GM15510 (cell line): Measurements from ENCODE around the gene SCGB1D1.

Experiments
- POLR2A ChIP-seq: IDR thresholded peaks from 3 replicates; pipeline ENCODE4 v1.6.1; 2011; ENCODE audit warnings: borderline replicate concordance; ENCODE audit not compliant: insufficient read length; ENCODE audit errors: extremely low read depth

Gene SCGB1D1

GRCh38 chr11:62186195-62186594 lies 3.8 kb upstream of the SCGB1D1 start:
- no peak for TF ChIP-seq POLR2A

DNA sequence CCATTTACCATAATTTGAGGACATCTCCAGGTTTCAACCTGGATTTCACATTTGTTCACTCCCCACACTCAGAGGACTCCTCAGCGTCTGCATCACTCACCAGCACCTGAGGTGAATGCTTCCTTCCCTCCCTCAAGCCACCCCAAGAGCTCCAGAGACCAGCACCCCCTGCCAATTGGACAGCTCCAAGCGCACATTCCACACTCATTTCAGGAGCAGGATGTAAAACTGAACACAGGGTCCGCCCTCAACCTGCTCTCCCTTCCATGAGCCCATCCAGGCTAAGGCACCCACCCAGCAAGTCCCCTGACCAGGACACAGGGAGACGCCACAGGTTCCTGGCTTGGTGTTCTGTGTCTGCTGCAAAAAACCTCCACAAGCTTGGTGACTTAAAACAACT lies 3.9 kb downstream of the SCGB1D1 start:
- no peak for TF ChIP-seq POLR2A

DNA sequence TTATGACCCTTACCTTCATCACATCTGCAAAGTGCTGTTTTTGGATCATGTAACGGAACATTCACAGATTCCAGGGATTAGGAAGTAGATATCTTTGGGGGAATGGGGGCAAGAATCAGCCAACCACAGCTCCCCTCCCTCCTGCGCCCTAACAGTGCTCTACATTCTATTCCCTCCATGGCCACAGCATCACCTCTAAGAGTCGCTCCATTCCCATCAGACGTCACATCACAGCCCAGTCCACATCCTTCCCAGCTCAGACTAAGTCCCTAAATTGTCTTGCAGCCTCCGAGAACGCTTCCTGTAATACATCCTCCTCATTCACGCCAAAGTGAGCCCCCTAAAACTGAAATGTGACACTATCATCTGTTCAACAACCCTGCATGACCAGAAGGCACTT lies 5.9 kb downstream of the SCGB1D1 start:
- no peak for TF ChIP-seq POLR2A

DNA sequence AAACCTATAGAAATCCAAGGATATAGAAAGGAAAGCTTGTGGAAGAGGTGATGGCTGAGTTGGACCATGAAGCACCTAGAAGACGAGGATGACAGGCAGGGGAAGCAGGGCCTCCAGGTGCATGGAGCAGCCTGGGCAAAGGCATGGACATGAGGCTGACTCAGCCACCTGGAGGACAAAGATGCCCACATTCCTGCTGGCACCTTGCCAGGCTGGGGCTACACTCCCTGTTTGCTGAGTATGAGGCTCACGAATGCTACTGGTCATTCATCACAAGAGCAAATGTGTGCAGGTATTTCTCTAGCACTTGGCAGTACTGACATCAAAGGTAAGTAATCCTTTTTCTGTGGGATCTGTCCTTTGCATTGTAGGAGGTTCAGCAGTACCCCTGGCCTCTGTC lies 11.4 kb downstream of the SCGB1D1 start:
- TF ChIP-seq POLR2A, result no peak

DNA sequence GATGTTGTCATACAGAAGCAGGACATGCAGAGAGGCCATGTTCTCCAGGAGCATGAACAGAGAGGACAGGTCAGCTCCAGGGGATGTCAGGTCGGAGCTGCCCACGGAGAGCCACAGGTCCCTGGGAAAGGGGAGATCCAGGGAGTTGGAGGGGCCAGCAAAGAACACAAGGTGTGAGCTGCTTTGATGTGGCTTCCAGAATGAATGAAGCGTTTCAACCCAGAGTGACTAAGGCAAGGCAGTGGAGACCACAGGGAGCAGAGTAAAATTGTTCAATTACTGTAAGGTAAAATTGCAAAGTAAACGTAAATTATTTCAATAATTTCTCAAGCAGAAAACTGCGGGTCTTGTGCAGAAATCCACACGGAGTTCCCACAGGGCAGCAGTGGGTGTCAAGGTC lies 12.9 kb downstream of the SCGB1D1 start:
- no peak for TF ChIP-seq POLR2A

GRCh38 chr11:62204430-62204829 lies 14.4 kb downstream of the SCGB1D1 start:
- TF ChIP-seq POLR2A, result no peak

DNA sequence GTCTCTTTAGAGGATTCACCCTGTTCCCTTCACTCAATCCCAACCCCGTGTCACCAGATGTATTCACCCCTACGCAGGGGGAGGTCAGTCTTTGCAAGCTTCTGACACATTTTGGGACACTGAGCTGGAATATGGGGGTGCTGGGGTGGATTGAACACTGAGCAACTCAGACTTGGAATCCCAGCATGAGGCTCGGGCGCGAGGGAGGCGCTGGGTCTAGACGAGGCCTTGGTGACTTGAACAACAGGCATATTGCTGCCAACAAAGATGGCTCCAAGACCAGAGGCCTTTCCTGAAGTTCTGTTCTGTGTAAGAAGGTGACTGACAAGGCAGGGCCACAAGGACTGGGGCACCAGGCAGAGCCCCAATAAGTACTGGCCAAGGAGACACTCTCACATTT lies 15.4 kb downstream of the SCGB1D1 start:
- TF ChIP-seq POLR2A, result no peak

DNA sequence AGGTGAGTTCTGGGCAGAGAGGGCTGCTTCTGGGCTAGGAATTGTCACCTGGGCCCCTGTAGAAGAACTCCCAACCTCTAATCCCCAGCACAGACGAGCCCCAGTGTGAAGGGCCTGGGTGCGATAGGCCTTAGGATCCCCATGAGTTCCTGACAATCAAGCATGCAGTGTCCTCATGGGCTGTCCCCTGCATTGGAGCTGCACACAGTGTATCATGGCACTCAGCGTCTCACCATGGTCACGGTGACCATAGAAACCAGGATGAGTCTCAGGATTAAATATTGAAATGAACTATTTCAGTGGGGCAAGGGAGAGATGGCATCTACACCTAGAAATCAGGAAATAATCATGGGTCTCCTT lies 18.7 kb downstream of the SCGB1D1 start:
- TF ChIP-seq POLR2A, result no peak

DNA sequence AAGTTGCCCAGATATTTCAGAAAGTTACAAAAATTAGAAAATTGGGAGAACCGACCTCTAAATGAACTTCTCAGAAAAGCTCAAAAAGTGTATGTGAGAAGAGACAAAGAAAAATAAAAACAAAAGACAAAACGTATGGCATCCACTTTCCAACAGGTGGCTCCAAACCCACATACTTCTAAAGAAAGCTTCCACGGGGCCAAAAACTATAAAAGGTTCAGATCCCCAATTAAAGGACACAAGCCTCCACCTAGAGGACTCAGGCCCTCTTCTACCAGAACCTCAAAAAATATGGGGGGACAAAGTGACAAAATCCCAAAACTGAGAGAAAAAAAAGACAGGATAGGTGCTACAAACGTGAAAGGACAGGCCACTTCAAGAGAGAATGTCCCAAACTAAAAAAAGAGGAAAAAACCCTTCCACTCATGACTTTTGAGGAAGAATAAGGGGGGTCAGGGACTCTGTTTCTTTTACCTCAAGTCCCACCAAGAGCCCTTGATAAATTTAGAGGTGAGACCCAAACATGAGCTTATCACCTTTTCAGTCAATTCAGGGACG lies 27.3 kb downstream of the SCGB1D1 start:
- no peak for TF ChIP-seq POLR2A

GRCh38 chr11:62221498-62221897 lies 31.5 kb downstream of the SCGB1D1 start:
- TF ChIP-seq POLR2A, result no peak

GRCh38 chr11:62223095-62223494 lies 33.1 kb downstream of the SCGB1D1 start:
- TF ChIP-seq POLR2A, result no peak

DNA sequence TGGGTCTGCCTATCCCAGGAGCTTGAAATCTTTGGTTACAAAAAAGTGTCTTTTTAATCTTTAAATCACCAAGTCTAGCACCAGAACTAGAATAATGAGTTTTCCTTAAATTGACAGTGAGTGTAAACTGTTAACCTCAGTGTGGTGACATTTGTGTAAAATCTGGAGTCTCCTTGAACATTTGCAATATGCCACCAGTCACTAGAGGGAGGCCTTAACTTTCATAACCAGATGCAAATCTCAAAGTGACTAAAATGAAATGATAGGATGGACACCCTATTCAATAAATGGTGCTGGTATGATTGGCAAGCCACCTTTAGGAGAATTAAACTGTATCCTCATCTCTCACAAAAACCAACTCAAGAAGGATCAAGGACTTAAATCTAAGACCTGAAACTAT lies 43.7 kb downstream of the SCGB1D1 start:
- no peak for TF ChIP-seq POLR2A

DNA sequence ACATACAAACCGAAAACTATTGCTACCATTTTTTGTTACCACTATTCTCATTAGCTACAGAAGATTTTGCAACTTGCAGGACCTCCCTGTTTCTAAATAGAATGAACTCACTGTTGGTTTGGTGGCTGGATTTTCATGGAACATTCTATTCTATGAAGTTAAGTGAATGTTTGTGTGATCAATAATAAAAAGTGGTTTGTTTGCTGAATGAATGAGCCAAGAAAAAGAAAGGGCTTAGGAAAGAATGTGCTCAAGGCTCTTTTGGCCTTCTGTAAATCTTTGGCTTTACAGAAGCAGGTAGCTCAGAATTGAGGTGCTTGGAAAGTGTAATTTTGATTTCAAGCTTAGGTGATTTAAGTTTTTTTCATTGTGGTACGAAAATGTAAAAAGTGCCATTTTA lies 46.2 kb downstream of the SCGB1D1 start:
- no peak for TF ChIP-seq POLR2A

DNA sequence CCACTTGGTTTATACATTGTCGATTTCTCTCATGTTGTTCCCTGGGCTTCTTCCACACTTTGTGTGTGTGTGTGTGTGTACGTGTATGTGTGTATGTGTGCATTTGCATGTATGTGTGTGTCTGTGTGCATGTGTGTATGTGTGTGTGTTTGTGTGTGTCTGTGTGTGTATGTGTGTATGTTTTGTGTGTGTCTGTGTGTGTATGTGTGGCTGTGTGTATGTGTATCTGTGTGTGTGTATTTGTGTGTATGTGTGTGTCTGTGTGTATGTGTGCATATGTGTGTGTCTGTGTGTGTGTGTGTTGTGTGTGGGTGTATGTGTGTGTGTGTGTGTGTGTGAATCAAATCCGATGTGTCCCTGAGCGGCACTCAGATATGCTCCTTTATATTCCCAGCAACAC lies 47.5 kb downstream of the SCGB1D1 start:
- TF ChIP-seq POLR2A, result no peak

GRCh38 chr11:62238151-62238550 lies 48.1 kb downstream of the SCGB1D1 start:
- TF ChIP-seq POLR2A, result no peak

- no peak for TF ChIP-seq POLR2A
Observed at GRCh38 chr11:62241095-62241494, 51.1 kb downstream of the SCGB1D1 start.

DNA sequence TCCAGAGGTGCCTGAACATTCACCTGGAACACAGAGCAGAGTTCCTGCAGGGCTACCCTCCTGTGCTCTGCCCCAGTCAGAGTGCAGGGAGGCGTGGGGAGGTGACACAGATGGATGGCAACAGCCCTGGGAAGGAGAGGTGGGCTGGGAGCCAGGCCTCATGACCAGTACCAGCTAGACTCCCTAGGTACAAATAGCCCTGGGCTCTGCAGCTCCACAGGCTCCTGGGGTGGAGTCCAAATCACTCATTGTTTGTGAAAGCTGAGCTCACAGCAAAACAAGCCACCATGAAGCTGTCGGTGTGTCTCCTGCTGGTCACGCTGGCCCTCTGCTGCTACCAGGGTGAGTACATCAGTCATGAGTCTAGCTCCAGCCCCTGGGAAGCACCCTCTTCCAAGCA lies 52.0 kb downstream of the SCGB1D1 start, which contains the start of gene SCGB1D2:
SCGB1D2 (plus strand) TSS at position 219 of the 400 bp plus-strand sequence; CDS start at position 288, 69 bp downstream.
- no peak for TF ChIP-seq POLR2A
